HG03432 (cell line): ENCODE data around the gene POLR3A.

Experiments used
- ATAC-seq: cut with Tn5 transposase; IDR thresholded peaks from one replicate; pipeline ENCODE4 v1.9.1; 2021; ENCODE audit warnings: mild to moderate bottlenecking, moderate library complexity; ENCODE audit not compliant: unreplicated experiment

The POLR3A gene

DNA sequence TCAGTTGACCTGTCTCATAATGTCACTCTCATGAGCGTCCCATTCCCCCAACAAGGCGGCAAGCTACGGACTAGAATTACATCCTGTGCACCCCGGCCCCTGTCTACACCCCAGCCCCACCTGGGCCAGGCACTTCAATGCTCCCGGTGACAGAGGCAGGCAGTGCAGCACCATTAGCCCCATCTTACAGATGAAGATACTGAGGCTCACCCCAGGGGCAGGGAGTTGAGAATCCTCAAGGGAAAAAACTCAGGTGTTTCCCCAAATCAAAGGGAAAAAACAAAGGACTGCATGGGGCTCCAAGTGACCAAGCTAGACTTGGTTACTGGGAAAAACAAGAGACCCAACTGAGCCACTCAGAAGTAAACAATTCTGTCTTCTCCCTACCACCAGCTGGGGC, 107.3 kb downstream of the POLR3A start:
- ATAC-seq = no peak

DNA sequence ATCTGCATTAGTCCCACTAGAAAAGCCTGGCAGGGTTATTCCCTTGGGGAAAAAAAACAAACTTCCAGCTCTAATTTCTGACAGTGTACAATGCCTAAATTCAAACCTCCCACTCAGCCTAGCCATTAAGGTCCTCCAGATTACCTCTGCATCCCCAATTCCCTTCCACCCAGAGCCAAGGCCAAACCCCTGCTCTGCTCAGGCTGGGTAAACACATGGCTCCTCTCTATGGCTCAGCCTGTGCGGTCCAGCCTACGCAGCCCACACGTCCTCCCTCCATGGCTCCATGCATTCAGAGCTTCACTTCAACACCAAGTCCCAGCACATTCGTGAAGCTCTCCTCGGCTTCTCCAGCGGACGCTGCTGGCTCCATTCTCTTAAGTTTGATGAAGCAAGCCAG, 107.9 kb downstream of the POLR3A start:
- ATAC-seq = no peak

DNA sequence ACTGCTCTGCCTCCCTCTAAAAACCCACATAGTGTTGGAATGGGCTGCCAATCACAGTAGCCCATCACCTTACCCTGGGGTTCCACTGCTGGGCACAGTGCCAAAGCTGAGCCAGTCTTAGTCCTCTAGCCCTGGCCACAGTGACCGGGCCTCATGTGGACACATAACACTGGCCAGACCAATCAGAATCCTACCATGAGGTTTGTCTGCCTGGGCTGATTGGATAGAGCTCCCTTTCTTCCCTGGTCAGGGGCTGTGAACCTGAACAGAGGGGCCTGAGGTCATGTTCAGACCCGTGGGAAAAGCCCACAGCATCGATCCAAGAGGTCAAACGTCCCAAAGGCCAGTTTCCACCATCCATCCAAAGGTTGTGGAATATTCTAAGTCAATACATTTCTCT, 108.8 kb downstream of the POLR3A start:
- ATAC-seq = no peak

DNA sequence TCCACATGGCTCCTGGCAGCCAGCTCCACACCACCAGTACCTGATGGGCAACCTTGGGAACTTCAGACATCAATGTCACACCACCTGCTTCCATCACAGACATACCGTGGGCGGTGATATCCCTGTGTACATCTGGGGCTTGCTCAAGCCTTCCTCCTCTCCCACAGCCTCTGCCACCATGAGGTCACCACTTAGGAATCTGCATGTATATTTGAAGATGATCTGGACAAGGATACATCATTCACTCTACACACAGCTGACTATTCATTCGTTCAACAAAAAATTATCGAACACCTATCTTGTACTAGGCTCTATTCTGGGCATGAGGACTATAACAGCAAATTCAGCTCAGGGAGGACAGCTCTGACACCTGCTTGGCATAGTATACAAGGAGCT, 109.6 kb downstream of the POLR3A start:
- no peak for ATAC-seq
